ENCODE results near the gene TRIM41.
A peak's percentile ranks its signal among the peaks of the same experiment; 100 is the strongest.

TRIM41 gene

DNA sequence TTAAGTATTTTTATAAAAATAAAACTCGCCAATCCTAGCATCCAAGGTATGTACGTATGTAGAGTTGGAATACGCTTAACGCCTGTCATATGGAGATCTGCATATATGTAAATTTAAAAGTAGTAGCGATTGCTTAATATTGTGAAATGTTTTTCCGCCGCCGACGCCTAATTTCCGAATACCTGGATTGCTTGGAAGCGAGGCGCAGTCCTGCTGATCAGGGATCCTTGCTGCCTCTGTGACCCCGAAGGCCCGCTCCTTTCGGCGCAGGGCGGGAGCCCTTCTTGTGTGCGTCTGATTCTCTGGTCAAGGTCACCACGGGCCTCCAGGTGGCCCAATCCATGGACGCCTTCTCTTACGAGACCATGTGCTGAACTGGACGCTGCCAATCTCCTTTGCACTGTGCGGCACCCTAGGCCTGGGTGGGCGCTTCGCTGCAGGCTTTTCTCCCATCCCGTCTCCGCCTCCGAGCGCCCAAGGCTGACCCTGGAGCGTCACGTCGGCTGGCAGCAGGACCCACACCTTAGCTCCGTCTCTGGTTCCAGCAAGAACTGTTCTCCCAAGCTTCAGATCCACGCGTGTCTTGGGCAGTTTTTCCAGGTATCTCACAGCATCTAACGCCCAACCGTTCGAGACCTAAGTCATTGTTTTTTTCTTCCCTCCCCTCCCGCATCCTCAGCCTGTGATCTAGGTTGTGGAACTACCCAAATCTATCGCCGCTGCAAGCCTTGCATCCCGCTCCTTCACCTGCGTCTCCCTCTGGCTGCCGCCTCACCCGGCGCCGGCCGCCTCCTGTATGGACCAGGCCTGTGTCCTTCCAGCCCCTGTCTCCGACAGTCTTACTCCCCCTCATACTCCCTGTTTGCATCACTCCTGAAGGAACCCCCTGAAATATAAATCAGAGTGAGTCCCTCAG is 3.6 kb upstream of the TRIM41 start:
- TF ChIP-seq, protein P1, sequence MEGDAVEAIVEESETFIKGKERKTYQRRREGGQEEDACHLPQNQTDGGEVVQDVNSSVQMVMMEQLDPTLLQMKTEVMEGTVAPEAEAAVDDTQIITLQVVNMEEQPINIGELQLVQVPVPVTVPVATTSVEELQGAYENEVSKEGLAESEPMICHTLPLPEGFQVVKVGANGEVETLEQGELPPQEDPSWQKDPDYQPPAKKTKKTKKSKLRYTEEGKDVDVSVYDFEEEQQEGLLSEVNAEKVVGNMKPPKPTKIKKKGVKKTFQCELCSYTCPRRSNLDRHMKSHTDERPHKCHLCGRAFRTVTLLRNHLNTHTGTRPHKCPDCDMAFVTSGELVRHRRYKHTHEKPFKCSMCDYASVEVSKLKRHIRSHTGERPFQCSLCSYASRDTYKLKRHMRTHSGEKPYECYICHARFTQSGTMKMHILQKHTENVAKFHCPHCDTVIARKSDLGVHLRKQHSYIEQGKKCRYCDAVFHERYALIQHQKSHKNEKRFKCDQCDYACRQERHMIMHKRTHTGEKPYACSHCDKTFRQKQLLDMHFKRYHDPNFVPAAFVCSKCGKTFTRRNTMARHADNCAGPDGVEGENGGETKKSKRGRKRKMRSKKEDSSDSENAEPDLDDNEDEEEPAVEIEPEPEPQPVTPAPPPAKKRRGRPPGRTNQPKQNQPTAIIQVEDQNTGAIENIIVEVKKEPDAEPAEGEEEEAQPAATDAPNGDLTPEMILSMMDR (IDR thresholded peaks at IDR 0.05; ENCODE audit: borderline replicate concordance, control extremely low read depth, extremely low read depth, insufficient read depth, missing control alignments), result no peak
- in situ Hi-C loops (cut with MboI; ENCODE audit: low sequenced_read_pairs, unreplicated experiment), result no loop called here

DNA sequence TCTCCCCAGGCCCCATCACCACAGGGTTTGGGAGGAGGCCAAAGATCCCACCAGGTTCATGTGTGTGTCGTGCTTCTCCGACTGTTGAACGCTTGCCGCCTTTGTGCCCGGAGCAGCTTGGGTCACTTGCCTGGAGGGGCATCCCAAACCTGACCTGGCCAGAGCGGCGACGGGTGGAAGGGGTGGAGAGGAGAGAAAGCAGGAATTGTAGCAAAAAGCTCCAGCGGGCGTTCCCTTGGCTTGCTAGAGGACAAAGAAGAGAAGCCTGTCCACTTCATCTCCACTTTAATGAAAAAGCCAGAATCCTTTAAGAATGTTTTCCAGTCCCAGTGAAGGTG is 2.9 kb upstream of the TRIM41 start:
- DNase-seq (ENCODE audit: low spot score), result no peak
- in situ Hi-C loops (cut with MboI; ENCODE audit: low sequenced_read_pairs, unreplicated experiment), result no loop called here
- TF ChIP-seq, protein P1 (IDR thresholded peaks at IDR 0.05; ENCODE audit: borderline replicate concordance, control extremely low read depth, extremely low read depth, insufficient read depth, missing control alignments), result no peak

More for the DNA sequence above, 3.6 kb upstream of the TRIM41 start:
- DNase-seq (ENCODE audit: low spot score), result no peak

DNA sequence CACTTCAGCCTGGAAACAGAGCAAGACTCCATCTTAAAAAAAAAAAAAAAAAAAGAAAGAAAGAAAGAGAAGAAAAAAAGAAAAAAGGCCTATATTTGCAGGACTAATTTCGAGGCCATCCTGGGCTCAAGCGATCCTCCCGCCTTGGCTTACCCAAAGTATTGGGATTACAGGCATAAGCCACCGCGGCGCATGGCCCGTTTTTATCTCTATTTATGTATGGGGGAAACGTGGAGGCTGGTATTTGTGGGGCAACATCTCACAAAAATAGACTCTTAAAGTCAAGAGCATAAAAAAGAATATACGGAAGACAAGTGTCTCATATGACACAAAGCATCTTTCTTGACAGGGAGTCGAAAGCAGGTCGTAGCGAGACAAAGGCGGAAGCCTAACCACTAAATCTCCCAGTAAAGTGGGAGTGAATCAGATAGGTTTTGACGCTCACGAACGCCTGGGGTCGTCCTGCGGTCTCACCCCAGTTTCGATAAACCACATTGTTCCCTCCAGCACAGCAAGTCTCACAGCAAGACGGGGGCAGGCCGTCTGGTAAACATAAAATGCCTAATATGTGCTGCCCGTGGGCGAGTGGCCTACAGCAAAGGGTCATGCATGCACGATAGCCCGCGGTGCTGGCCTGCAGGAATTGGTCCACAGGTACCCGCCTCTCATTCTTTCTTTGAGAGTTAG is 1.8 kb upstream of the TRIM41 start:
- DNase-seq (ENCODE audit: low spot score), result no peak
- TF ChIP-seq, protein P1 (IDR thresholded peaks at IDR 0.05; ENCODE audit: borderline replicate concordance, control extremely low read depth, extremely low read depth, insufficient read depth, missing control alignments), result no peak
- in situ Hi-C loops (cut with MboI; ENCODE audit: low sequenced_read_pairs, unreplicated experiment), result no loop called here

DNA sequence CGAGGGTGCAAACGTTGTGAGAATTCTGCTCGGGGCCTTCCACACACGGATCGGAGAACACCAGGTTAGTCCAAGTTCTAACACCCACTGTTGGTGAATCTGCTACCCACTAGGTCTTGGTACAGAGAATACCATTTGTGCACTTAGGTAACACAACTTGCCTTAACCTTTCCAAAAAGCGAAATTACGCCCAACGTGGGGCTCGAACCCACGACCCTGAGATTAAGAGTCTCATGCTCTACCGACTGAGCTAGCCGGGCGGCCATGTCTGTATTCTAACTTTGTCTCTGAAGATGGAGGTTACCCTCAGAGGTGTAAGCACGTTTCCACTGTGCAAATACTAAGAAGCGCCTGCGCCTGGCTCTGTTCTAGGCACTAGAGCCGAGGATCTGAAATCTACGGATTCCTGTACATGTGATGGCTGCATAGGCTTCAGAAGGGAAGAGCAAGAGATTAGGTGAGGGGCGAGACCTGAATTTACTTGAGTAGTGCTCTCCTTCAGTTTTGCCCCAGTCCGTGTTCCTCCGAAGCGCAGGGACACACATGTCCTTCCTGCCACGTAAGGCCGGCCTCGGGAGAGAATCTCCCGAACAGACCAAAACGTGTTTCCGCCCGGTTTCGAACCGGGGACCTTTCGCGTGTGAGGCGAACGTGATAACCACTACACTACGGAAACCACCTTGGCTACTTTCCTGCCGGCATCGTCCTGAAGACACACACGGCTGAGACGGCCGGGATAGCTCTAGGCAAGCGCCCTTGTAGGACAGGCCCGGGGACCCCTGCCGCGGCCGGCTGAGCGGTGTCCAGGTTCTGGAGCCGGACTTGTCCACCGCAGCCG is 1.1 kb upstream of the TRIM41 start:
- DNase-seq (ENCODE audit: low spot score), result peak; percentile 75
- in situ Hi-C loops (cut with MboI; ENCODE audit: low sequenced_read_pairs, unreplicated experiment), result no loop called here
- TF ChIP-seq, protein P1 (IDR thresholded peaks at IDR 0.05; ENCODE audit: borderline replicate concordance, control extremely low read depth, extremely low read depth, insufficient read depth, missing control alignments), result no peak

DNA sequence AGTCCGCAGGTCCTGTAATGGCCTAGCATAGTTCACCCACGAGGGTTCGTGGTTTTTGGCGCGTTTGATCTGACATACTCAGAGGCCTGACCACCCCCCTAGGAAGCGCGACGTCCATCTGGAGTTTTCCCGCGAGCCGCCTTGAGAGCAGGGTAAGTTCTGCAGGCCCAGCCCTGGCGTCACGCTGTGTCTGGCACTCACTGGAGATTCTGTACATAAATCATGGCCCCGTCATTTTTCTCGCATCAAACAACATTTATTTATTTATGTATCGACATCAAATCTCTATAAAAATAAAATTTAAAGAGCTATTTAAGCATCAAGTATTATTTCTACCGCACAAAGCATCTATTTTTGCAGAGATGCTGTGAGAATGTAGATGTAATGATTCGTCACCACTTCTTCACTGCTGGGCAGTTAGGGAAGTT is 437 bp upstream of the TRIM41 start:
- TF ChIP-seq, protein P1 (IDR thresholded peaks at IDR 0.05; ENCODE audit: borderline replicate concordance, control extremely low read depth, extremely low read depth, insufficient read depth, missing control alignments), result no peak
- in situ Hi-C loops (cut with MboI; ENCODE audit: low sequenced_read_pairs, unreplicated experiment), result no loop called here
- DNase-seq (ENCODE audit: low spot score), result no peak

DNA sequence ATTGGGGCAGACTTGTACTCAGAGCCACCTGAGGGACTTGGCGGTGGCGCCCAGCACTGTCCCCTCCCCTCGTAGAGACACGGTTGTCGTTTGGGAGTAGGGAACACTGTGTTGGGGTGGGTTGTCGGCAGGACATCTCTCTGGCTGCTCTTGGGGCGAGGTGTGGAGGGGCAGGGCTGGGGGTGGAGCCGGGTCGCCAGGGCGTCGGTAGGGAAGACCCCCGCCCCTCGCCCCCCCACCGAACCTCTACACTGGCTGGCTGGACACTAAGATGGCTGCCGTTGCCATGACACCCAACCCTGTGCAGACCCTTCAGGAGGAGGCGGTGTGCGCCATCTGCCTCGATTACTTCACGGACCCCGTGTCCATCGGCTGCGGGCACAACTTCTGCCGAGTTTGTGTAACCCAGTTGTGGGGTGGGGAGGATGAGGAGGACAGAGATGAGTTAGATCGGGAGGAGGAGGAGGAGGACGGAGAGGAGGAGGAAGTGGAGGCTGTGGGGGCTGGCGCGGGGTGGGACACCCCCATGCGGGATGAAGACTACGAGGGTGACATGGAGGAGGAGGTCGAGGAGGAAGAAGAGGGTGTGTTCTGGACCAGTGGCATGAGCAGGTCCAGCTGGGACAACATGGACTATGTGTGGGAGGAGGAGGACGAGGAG is 778 bp downstream of the TRIM41 start:
- in situ Hi-C loops (cut with MboI; ENCODE audit: low sequenced_read_pairs, unreplicated experiment), result no loop called here
- DNase-seq (ENCODE audit: low spot score), result peak; percentile 70
- TF ChIP-seq, protein P1 (IDR thresholded peaks at IDR 0.05; ENCODE audit: borderline replicate concordance, control extremely low read depth, extremely low read depth, insufficient read depth, missing control alignments), result no peak
